GM21390 (cell line): ENCODE results near the gene C13orf46.

ENCODE experiments used
- ATAC-seq: cut with Tn5 transposase; IDR thresholded peaks from one replicate; pipeline ENCODE4 v1.9.1; 2021; ENCODE audit not compliant: unreplicated experiment

The C13orf46 gene

GRCh38 chr13:114010401-114011101 is 36.7 kb upstream of the C13orf46 start:
- no peak for ATAC-seq

GRCh38 chr13:114009590-114010400 is 35.9 kb upstream of the C13orf46 start:
- ATAC-seq: no peak

- no peak for ATAC-seq
Observed at GRCh38 chr13:114008964-114009589, 35.2 kb upstream of the C13orf46 start.

DNA sequence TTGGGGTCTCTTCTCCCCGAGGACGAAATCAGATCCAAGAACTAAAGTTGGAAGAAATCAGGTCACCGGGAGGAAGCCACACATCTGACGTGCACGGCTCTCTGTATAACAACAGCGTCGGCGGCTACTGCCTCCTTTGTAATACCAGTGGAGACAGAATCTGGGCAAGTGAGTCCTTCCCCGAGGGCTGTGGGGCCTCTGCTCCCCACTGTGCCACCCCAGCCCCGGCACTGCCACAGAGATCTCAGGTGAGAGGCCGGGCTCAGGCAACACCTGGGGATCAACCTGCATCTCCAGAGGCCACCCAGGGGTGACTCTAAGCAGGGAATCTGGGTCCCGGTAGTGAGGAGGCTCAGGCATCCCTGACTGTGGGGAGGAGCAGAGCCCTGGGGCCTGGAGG is 33.7 kb upstream of the C13orf46 start:
- ATAC-seq: no peak

DNA sequence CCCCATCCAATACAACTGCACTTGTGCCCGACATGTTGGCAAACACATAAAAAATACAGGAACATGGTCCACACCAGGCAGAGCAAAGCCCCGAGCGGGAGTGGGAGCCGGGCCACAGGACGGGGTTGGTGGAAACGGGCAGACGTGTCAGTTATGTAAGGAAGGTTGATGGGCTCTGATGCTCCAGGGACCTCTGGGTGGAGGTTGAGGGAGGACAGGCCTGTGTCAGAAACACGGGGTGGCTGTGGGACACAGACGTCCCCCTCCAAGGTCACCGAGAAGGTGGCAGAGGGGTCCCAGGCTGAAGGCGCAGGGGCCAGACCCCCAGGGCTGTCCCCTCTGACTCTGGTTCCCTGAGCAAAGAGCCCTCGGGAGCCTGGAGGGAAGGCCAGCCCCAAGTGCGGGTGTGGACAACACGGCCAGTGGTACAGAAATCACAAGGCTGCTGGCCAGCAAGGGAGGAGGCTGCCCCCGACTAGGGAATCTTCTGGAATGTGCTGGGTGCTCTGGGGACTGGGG is 31.4 kb upstream of the C13orf46 start:
- no peak for ATAC-seq

DNA sequence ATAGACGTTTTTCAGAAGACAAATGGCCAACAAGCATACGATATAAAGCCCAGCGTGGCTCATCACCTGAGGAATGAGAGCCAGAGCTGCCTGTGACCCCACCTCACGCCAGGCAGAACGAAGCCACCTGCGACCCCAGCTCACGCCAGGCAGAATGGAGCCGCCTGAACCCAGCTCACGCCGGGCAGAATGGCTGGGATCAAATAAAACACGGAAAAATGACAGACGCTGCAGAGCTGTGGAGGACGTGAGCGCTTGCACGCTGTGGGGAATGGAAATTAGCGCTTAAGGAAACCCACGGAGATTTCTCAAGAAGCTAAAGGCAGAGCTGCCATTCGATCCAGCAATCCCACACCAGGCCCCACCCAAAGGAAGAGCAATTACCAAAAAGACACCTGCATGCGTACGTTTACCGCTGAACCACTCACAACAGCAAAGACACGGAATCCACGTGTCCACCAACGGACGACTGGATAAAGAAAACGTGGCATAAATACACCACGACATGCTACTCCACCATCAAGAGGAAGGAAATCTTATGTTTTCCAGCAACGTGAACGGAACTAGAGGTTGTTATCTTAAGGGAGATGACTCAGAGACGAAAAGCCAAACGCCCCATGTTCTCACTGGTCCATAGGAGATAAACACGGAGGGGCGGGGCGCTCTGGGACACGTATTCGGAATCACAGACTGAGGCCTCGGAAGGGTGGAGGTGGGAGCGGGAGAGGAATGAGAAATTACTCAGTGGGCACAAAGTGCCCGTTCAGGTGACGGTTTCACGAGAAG is 30.7 kb upstream of the C13orf46 start:
- no peak for ATAC-seq

GRCh38 chr13:114002771-114003321 is 29.0 kb upstream of the C13orf46 start:
- no peak for ATAC-seq

GRCh38 chr13:114002009-114002544 is 28.2 kb upstream of the C13orf46 start:
- ATAC-seq: no peak

- no peak for ATAC-seq
Observed at GRCh38 chr13:114001331-114002008, 27.6 kb upstream of the C13orf46 start.

- no peak for ATAC-seq
Observed at GRCh38 chr13:114000151-114001040, 26.5 kb upstream of the C13orf46 start.

DNA sequence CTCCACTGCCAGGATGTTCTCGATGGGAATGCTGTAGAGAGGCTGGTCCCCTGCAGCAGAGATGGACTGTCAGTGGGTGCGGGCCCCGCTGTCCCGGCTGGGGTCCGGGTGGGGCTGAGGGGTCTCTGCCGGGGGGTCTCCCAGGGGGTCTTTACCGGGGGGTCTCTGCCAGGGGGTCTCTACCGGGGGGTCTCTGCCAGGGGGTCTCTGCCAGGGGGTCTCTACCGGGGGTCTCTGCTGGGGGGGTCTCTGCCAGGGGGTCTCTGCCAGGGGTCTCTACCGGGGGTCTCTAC is 25.7 kb upstream of the C13orf46 start:
- no peak for ATAC-seq

GRCh38 chr13:113998781-113999617 is 25.1 kb upstream of the C13orf46 start:
- ATAC-seq: no peak

DNA sequence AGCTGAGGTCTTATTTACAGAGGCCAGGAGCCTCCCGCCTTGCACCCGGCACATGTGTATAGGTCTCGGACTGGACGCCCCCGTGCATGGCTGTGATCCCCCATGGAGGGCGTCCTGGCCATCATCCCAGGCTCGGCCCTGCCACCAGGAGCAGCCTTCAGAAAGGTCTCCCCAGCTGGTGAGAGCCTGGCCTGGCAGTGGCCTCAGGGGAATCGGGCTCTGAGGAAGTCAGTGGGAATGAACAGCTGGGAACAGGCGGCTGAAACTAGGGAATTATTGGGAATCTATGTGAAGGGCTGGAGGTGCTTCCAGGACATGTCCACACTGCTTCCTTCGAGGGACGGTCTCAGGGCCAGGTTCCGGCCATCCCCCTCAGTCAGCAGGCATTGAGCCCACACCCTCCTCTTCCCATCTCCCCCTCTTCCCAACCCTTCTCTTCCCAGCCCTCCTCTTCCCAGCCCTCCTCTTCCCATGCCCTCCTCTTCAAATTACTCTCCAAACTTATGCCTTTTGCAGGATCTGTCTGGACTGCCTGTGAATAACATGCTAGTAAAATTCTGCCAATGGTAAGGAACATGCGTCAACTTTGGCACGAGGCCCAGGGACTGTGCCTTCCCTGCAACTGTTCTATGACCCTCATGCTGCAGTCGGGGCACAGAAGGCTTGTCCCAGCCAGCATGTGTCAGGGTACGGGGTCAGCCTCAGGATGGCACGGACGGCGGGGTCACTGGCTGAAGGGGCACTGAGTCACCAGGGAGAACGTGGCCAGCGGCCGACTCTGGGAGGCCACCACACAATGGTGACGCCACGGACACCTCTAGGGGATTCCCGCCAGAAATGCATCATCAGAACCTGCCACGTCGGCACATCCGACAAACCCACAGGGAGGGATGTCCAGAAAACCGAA is 24.2 kb upstream of the C13orf46 start:
- no peak for ATAC-seq

DNA sequence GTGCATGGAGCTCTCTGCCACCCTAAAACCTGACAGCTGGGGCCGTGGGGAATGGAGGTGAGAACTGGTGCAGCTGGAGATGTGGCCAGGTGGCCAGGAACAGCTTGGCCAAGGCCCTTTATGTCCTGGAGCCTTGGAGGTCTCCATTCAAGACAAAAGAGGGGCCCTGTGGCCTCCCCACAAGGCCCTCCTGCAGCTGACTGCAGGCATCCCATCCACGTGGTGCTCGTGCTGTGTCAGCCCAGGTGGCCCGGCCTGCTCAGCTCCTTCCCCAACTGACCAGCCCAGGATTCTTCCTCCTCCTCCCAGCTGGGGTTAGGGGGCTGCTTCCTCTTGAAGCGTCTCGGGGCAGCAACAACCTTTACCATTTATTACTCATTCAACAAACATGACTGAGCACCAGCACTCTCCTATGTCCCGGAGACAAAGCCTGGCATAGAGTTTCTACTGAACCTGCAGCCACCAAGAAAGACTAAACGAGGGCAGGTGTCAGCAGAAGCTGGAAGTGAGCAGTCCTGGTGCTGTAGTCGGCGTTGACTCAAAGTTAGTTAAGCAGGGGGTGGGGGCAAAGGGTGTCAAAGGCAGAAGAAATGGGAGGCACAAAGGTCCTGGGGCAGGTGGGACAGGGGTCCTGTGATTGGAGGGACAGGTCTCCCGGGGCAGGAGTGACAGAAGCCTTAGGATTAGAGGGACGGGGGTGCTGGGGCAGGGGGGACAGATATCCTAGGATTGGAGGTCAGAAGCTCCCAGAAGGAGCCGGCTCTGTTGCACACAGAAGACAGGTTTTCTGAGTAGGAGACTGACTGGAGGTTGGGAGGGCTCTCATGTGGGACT is 23.3 kb upstream of the C13orf46 start:
- no peak for ATAC-seq

DNA sequence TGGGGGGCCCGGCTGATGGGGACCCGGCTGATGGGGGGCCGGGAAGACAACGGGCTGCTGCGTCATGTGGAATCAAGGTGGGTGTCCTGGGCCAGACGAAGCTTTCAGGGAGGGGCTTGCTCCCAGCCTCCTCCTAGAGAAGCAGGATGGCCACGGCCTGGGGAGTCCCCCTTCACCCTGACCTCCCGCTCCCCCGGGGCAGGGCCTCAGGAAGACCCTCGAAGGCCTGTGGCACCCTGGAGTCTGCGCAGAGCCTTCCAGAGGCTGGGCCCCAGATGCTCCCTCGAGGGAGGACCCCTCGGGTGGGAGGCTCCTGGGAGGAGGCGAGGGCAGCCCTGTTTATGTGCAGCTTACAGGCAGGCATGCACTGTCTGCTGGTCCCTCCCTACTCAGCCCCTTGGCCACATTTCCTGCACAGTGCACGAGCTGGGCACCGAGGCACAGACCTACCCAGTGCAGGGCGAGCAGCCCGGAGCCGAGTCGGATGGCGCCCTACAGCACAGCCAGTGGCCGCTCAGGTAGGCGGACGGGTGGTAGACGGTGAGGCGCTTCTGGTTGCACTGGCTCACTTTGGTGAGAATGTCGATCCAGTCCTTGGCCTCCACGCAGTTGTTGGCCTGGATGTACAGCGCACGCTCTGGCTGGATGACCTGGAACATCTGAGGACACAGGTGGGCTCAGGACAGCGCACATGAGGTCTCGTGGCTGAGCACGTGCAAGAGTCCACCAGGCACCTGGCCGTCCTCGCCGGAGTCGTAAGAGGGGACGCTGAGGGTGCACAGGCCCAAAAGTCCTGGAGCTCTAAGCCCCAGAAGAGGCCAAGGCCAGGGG is 22.4 kb upstream of the C13orf46 start:
- ATAC-seq: no peak
